HG02852 (cell line): ENCODE results near the gene SPTLC1.

Experiments
- ATAC-seq: cut with Tn5 transposase; IDR thresholded peaks from one replicate; pipeline ENCODE4 v1.9.1; 2021; ENCODE audit warnings: mild to moderate bottlenecking, moderate library complexity; ENCODE audit not compliant: unreplicated experiment

SPTLC1 gene

GRCh38 chr9:91992461-91993041 lies 122.7 kb downstream of the SPTLC1 start:
- no peak for ATAC-seq

- no peak for ATAC-seq
These were observed 123.4 kb downstream of the SPTLC1 start for GRCh38 chr9:91991721-91992341.

- no peak for ATAC-seq
These were observed 129.0 kb downstream of the SPTLC1 start for GRCh38 chr9:91986248-91986647.

GRCh38 chr9:91985692-91986091 lies 129.5 kb downstream of the SPTLC1 start:
- ATAC-seq, result no peak
